GM12878 (cell line): ENCODE data around the gene PRKAB1. TPM values are rescaled to one million over a fixed set of nuclear protein-coding genes. Genes with fewer than 3 reads are reported as not detected.

Source experiments
- BRCA1 ChIP-seq: IDR thresholded peaks from 2 replicates; pipeline ENCODE4 v1.6.1; 2011; ENCODE audit warnings: low read depth, low read length, improper control_type of control experiment
- CREM ChIP-seq: IDR thresholded peaks from 2 replicates; pipeline ENCODE4 v1.6.1; 2014; ENCODE audit warnings: antibody characterized with exemption, low read depth
- EED ChIP-seq: sonication (generic); IDR thresholded peaks from 2 replicates; pipeline ENCODE4 v1.6.1; 2016; ENCODE audit warnings: antibody characterized with exemption, low read depth
- MEF2B ChIP-seq: fragments of 450-650 bp; IDR thresholded peaks from 2 replicates; pipeline ENCODE4 v1.6.1; 2018; ENCODE audit warnings: mild to moderate bottlenecking, moderate library complexity; ENCODE audit not compliant: partially characterized antibody, poor library complexity, severe bottlenecking
- MTA2 ChIP-seq: fragments of 450-650 bp; IDR thresholded peaks from 2 replicates; pipeline ENCODE4 v1.6.1; 2016; ENCODE audit warnings: low read depth, mild to moderate bottlenecking, moderate library complexity
- MYC ChIP-seq: IDR thresholded peaks from 2 replicates; pipeline ENCODE4 v1.6.1; 2011; ENCODE audit warnings: mild to moderate bottlenecking, low read length, moderate library complexity, inconsistent platforms; ENCODE audit not compliant: insufficient read depth, insufficient replicate concordance, insufficient read length, severe bottlenecking
- NBN ChIP-seq: fragments of 450-650 bp; IDR thresholded peaks from 2 replicates; pipeline ENCODE4 v1.6.1; 2016
- NFXL1 ChIP-seq: fragments of 450-650 bp; IDR thresholded peaks from 2 replicates; pipeline ENCODE4 v1.6.1; 2017; ENCODE audit warnings: antibody characterized with exemption, mild to moderate bottlenecking, borderline replicate concordance
- NFYA ChIP-seq: IDR thresholded peaks from 2 replicates; pipeline ENCODE4 v1.6.1; 2011; ENCODE audit warnings: low read depth, mild to moderate bottlenecking, low read length, improper control_type of control experiment, borderline replicate concordance
- NR2C1 ChIP-seq: fragments of 450-650 bp; IDR thresholded peaks from 2 replicates; pipeline ENCODE4 v1.6.1; 2017; ENCODE audit warnings: antibody characterized with exemption, mild to moderate bottlenecking, moderate library complexity
- POLR2A ChIP-seq: IDR thresholded peaks from 2 replicates; pipeline ENCODE4 v1.6.1; 2011; ENCODE audit warnings: low read depth, mild to moderate bottlenecking, low read length
- RAD51 ChIP-seq: fragments of 450-650 bp; IDR thresholded peaks from 2 replicates; pipeline ENCODE4 v1.6.1; 2016; ENCODE audit warnings: moderate library complexity, mild to moderate bottlenecking, inconsistent platforms
- SIX5 ChIP-seq: IDR thresholded peaks from 2 replicates; pipeline ENCODE4 v1.6.1; 2011; ENCODE audit warnings: mild to moderate bottlenecking, low read depth, low read length, moderate library complexity; ENCODE audit not compliant: severe bottlenecking
- SREBF2 ChIP-seq: IDR thresholded peaks from 2 replicates; pipeline ENCODE4 v1.6.1; 2012; ENCODE audit warnings: mild to moderate bottlenecking, low read length
- SUZ12 ChIP-seq: fragments of 200-600 bp; sonication (generic); IDR thresholded peaks from one replicate; pipeline ENCODE4 v1.6.1; 2018; ENCODE audit warnings: antibody characterized with exemption, mild to moderate bottlenecking; ENCODE audit not compliant: unreplicated experiment
- TCF3 ChIP-seq: IDR thresholded peaks from 2 replicates; pipeline ENCODE4 v1.6.1; 2012; ENCODE audit warnings: low read depth, mild to moderate bottlenecking, low read length, borderline replicate concordance; ENCODE audit not compliant: insufficient read depth
- WRNIP1 ChIP-seq: IDR thresholded peaks from 2 replicates; pipeline ENCODE4 v1.6.1; 2011; ENCODE audit warnings: low read depth, low read length, improper control_type of control experiment, borderline replicate concordance
- polyA plus RNA-seq, 11 experiments: library from polyadenylated mRNA; depleted of rRNA in 4 of 11; unstranded in 6 of 11; stranded (reverse) in 5 of 11; fragments of >200 nt; fragmentation: Nextera tagmentation in 4 of 11; fragmentation: Illumina TruSeq in 1 of 11; extraction: Ambion mirVana in 4 of 11; extraction: Trizol in 1 of 11; gene quantifications; 1 replicate in 1 of 11; 2 replicates in 10 of 11; pipeline versions ENCODE4 v1.2.1 to v1.2.3, GENCODE V29; 2011 to 2016; ENCODE audit warnings: inconsistent platforms in 2 of 11, missing spikeins in 2 of 11, low read depth in 1 of 11
- total RNA-seq, 4 experiments: library from RNA; depleted of rRNA in 3 of 4; stranded (reverse); fragments of >200 nt in 3 of 4; fragmentation: Illumina TruSeq in 1 of 4; extraction: Trizol in 1 of 4; gene quantifications; 2 replicates each; pipeline versions ENCODE4 v1.2.1 to v1.2.3, GENCODE V29; 2013 to 2021
- TF ChIP-seq, protein P1 (sequence below): IDR thresholded peaks from 2 replicates; pipeline ENCODE4 v1.6.1; 2011; ENCODE audit warnings: low read depth, low read length, improper control_type of control experiment, borderline replicate concordance
- TF ChIP-seq, protein P2 (sequence below): fragments of 450-650 bp; formaldehyde crosslinking; IDR thresholded peaks from 2 replicates; pipeline ENCODE4 v1.4.0; 2020; ENCODE audit warnings: mild to moderate bottlenecking, moderate library complexity
- TF ChIP-seq, protein P3 (sequence below): IDR thresholded peaks from 2 replicates; pipeline ENCODE4 v1.6.1; 2012; ENCODE audit warnings: mild to moderate bottlenecking, low read depth, low read length
- TF ChIP-seq, protein P4 (sequence below): IDR thresholded peaks from 2 replicates; pipeline ENCODE4 v1.6.1; 2012; ENCODE audit warnings: low read depth, low read length, improper control_type of control experiment

PRKAB1 gene
- total and polyA plus RNA-seq, 10 of the 15 experiments (the other 5 are each of a cell fraction or from before 2014, with no cell fraction given) = 24.6 to 85.0 (median 50.6) TPM

DNA sequence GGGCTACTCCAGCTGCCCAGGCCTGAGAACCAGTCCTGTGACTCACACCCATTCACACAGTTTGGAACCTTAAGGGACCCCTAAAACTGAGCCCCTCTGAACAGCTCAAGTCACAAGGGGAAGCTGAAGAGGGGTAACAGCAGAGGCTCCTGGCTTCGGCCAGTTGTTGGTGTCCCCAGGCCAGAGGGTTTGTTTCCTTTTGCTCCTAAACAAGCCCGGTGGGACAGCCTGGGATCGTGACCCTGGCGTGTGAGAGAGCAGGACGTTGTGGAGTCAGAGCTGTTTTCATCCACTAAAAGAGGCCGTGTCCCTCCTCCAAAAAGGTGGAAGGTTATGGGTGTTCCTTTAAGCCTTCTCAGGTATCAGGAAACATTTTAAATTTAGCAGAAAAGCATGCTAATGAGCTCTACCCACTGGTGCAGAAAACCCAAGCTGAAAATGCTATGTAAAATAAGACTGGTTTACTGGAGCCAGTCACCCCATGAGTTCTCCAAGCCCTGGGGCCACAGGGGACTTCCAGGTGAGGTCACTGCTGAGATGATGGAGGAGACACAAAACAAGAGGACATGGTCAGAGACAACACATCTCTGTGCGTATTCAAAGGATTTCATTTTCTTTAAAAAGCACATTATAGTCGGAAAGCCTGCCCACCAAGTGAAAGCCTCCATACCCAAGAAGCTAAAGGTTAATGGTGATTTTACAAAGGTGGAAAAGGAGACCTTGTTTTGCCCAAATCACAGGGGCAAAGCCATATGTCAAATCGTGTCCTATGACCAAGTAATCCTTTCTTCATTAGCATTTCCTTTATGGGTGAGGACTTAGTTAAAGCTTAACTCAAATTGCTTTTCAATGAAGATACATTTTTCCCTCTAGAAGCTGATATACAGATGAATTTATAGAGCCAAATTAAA is 14.1 kb downstream of the PRKAB1 start (continued):
- no peak for TF ChIP-seq SUZ12
- TF ChIP-seq, protein P1, sequence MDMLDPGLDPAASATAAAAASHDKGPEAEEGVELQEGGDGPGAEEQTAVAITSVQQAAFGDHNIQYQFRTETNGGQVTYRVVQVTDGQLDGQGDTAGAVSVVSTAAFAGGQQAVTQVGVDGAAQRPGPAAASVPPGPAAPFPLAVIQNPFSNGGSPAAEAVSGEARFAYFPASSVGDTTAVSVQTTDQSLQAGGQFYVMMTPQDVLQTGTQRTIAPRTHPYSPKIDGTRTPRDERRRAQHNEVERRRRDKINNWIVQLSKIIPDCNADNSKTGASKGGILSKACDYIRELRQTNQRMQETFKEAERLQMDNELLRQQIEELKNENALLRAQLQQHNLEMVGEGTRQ = no peak
- no peak for TF ChIP-seq RAD51
- peak; percentile 10 for TF ChIP-seq MEF2B
- no peak for TF ChIP-seq BRCA1
- TF ChIP-seq WRNIP1 = no peak
- TF ChIP-seq, protein P2, sequence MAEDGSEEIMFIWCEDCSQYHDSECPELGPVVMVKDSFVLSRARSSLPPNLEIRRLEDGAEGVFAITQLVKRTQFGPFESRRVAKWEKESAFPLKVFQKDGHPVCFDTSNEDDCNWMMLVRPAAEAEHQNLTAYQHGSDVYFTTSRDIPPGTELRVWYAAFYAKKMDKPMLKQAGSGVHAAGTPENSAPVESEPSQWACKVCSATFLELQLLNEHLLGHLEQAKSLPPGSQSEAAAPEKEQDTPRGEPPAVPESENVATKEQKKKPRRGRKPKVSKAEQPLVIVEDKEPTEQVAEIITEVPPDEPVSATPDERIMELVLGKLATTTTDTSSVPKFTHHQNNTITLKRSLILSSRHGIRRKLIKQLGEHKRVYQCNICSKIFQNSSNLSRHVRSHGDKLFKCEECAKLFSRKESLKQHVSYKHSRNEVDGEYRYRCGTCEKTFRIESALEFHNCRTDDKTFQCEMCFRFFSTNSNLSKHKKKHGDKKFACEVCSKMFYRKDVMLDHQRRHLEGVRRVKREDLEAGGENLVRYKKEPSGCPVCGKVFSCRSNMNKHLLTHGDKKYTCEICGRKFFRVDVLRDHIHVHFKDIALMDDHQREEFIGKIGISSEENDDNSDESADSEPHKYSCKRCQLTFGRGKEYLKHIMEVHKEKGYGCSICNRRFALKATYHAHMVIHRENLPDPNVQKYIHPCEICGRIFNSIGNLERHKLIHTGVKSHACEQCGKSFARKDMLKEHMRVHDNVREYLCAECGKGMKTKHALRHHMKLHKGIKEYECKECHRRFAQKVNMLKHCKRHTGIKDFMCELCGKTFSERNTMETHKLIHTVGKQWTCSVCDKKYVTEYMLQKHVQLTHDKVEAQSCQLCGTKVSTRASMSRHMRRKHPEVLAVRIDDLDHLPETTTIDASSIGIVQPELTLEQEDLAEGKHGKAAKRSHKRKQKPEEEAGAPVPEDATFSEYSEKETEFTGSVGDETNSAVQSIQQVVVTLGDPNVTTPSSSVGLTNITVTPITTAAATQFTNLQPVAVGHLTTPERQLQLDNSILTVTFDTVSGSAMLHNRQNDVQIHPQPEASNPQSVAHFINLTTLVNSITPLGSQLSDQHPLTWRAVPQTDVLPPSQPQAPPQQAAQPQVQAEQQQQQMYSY (CRISPR knock-in tag) = no peak
- TF ChIP-seq, protein P3, sequence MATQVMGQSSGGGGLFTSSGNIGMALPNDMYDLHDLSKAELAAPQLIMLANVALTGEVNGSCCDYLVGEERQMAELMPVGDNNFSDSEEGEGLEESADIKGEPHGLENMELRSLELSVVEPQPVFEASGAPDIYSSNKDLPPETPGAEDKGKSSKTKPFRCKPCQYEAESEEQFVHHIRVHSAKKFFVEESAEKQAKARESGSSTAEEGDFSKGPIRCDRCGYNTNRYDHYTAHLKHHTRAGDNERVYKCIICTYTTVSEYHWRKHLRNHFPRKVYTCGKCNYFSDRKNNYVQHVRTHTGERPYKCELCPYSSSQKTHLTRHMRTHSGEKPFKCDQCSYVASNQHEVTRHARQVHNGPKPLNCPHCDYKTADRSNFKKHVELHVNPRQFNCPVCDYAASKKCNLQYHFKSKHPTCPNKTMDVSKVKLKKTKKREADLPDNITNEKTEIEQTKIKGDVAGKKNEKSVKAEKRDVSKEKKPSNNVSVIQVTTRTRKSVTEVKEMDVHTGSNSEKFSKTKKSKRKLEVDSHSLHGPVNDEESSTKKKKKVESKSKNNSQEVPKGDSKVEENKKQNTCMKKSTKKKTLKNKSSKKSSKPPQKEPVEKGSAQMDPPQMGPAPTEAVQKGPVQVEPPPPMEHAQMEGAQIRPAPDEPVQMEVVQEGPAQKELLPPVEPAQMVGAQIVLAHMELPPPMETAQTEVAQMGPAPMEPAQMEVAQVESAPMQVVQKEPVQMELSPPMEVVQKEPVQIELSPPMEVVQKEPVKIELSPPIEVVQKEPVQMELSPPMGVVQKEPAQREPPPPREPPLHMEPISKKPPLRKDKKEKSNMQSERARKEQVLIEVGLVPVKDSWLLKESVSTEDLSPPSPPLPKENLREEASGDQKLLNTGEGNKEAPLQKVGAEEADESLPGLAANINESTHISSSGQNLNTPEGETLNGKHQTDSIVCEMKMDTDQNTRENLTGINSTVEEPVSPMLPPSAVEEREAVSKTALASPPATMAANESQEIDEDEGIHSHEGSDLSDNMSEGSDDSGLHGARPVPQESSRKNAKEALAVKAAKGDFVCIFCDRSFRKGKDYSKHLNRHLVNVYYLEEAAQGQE = no peak
- peak; percentile 46; the same call in 1 of the 2 replicates for TF ChIP-seq POLR2A
- no peak for TF ChIP-seq MYC
- TF ChIP-seq EED = peak; percentile 46
- TF ChIP-seq TCF3 = no peak
- TF ChIP-seq NR2C1 = no peak
- TF ChIP-seq SREBF2 = no peak
- TF ChIP-seq, protein P4, sequence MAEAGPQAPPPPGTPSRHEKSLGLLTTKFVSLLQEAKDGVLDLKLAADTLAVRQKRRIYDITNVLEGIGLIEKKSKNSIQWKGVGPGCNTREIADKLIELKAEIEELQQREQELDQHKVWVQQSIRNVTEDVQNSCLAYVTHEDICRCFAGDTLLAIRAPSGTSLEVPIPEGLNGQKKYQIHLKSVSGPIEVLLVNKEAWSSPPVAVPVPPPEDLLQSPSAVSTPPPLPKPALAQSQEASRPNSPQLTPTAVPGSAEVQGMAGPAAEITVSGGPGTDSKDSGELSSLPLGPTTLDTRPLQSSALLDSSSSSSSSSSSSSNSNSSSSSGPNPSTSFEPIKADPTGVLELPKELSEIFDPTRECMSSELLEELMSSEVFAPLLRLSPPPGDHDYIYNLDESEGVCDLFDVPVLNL = no peak
- no peak for TF ChIP-seq NFXL1
- no peak for TF ChIP-seq NFYA
- no peak for TF ChIP-seq MTA2
- no peak for TF ChIP-seq SIX5
- TF ChIP-seq CREM = 0 out of 2 replicates have a peak, but pooled peaks have one; percentile 36
- no peak for TF ChIP-seq NBN
